22Rv1 (cell line): ENCODE data around the gene CCHCR1.

Experiments used
- H3K27ac ChIP-seq: fragments of 450-650 bp; 2 replicates; pipeline ENCODE4 v1.5.1; 2017
- CTCF ChIP-seq: fragments of 450-650 bp; IDR thresholded peaks from 2 replicates; pipeline ENCODE4 v1.5.1; 2017; ENCODE audit warnings: mild to moderate bottlenecking
- ZFX ChIP-seq: fragments of 450-650 bp; IDR thresholded peaks from 2 replicates; pipeline ENCODE4 v1.6.1; 2017; ENCODE audit warnings: antibody characterized with exemption, borderline replicate concordance

Gene CCHCR1

GRCh38 chr6:31118178-31118577 lies 39.4 kb downstream of the CCHCR1 start:
- TF ChIP-seq ZFX, result no peak
- no peak for TF ChIP-seq CTCF
- no peak overlapping the region for H3K27ac ChIP-seq

GRCh38 chr6:31116661-31117385 lies 40.8 kb downstream of the CCHCR1 start:
- no peak overlapping the region for H3K27ac ChIP-seq
- TF ChIP-seq CTCF, result no peak
- no peak for TF ChIP-seq ZFX

GRCh38 chr6:31115941-31116560 lies 41.6 kb downstream of the CCHCR1 start:
- H3K27ac ChIP-seq, result no peak overlapping the region
- TF ChIP-seq CTCF, result no peak
- no peak for TF ChIP-seq ZFX

- H3K27ac ChIP-seq, result no peak overlapping the region
- no peak for TF ChIP-seq CTCF
- no peak for TF ChIP-seq ZFX
Observed at GRCh38 chr6:31114970-31115849, 42.4 kb downstream of the CCHCR1 start.

- H3K27ac ChIP-seq, result no peak within 1 kb of the TSS
- TF ChIP-seq CTCF, result no peak
Observed at GRCh38 chr6:31114541-31114878, 43.1 kb downstream of the CCHCR1 start, which contains the start of gene PSORS1C1. Gene PSORS1C1 (plus strand): TSS chr6:31114800. CDS start chr6:31129633, 14,833 bp downstream.

GRCh38 chr6:31113861-31114540 lies 43.6 kb downstream of the CCHCR1 start:
- no peak for TF ChIP-seq CTCF
- no peak for TF ChIP-seq ZFX
- no peak overlapping the region for H3K27ac ChIP-seq
